GM21576 (cell line): ENCODE results near the gene PCCA.
"Not testable (repeated sequence)": the region's sequence is repeated elsewhere in the genome, so short reads cannot be mapped to it uniquely, and the experiment has no call there.

ENCODE experiments used
- ATAC-seq: cut with Tn5 transposase; IDR thresholded peaks from one replicate; pipeline ENCODE4 v1.9.1; 2021; ENCODE audit warnings: mild to moderate bottlenecking, moderate library complexity; ENCODE audit not compliant: unreplicated experiment

Gene PCCA

DNA sequence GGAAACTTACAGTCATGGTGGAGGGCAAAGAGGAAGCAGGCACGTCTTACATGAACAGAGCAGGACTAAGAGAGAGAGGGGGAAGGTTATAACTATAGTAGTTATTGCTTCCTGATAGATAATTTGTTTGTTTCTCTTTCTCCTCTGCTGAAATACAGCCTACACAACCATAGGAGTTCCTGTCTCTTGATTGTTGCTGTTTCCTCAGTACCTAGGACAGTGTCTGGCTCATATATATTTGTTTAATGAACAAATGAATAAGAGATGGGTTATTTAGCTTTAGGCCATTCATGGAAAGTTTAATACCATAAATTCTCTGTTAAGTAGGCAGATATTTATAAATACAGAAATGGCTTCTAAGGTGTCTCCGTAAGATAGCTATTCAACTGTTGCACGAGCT, 95.2 kb downstream of the PCCA start:
- no peak for ATAC-seq

DNA sequence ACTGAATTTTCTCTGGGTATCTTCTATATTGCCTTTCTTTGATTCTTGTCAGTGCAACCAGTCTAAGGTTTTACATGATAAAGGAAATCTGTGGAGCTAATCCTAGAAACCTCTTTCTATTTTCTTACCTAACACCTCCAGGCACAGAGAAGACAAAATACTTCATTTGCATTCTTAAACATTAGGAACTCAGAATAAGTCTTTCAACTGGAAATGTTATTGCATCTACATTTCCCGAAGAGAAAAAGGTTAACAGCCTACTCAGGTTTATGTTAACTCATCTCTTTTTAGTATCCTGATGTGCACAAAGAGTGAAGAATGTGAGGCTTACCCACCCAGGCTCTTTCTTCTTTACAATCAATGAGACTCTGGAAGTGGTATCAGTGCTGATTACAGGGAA, 106.7 kb downstream of the PCCA start:
- no peak for ATAC-seq

DNA sequence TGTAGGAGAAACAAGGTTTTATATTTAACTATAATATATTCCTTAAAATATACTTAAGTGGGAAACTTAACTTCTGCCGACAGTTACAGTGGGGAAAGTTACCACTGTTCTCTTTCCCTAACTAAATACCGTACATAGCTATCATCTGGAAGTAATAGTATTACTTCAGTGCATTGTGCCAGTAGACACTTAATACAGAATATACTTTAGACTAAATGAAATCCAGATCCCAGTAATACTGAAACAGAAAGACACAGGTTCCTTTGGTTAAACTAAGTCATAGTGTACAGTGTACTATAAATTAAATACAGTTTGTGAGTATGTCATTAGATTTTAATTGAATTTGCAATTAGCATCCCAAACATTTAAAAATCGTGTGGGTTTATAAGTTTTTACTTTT, 107.5 kb downstream of the PCCA start:
- no peak for ATAC-seq

DNA sequence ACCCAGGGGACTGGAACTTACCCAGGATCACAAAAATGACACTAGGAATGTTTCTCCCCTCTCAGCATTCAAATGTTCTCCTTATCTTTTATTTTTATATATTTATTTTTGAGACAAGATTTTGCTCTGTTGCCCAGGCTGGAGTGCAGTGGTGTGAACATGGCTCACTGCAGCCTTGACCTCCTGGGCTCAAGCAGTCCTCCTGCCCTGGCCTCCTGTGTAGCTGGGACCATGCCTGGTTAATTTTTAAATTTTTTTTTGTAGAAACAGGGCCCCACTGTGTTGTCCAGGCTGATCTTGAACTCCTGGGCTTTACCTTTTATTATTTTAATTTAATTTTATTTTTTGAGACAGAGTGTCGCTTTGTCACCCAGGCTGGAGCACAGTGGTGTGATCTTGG, 108.2 kb downstream of the PCCA start:
- no peak for ATAC-seq

DNA sequence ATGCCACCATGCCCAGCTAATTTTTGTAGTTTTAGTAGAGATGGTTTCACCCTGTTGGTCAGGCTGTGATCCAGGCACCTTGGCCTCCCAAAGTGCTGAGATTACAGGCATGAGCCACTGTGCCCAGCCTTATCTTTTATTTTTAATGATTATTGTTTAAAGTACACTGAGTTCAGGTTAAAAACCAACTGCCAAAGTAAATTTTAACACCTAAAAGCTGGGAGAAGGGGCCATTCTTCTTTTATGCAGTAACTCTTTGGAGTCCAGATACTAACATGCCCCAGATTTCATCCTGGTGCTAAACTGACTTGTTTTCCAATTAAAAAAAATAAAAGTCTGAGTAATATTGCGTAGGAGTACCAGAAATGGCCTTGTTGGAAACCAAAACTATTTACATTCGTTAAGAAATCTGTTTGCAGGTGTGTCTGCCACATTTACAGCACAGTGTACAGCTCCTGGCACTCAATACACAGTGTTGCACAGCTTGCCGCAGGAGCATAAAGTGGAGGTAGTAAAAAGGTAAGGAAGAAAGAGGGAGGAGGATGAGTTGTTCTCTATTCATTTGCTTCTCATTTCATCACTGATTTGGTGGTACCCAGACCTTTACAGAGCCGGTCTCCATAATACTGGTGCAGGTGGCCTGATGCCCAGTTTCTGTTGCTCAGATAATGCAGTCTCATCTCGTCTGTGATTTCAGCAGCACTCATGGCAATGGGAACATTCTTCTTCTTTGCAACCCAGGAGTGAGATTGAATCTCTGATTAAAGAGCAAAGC, 108.9 kb downstream of the PCCA start:
- no peak for ATAC-seq

DNA sequence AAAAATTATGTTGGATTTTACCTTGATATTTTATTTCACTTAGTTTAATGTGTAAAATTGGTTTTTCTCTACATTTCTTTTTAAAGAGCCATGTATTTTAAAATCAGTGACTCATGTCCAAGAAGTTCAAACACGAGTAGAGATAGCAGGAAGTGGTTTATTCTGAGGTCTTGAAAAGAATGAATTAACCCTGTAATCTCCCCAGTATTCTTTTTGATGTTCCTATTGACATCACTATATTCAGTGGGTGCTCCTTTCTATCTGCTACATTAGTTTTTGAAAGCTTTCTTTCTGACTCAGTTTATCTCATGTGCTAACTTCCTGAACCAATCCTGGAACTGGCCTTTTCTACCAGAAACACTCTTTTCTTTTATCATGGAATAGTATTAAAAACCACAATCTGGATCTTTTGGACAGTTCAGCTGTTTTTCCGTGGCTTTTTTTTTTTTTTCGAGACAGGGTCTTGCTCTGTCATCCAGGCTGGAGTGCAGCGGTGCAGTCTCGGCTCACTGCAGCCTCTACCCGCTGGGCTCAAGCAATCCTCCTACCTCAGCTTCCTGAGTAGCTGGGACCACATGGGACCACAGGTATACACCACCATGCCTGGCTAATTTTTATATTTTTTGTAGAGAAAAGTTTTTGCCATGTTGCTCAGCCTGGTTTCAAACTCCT, 114.9 kb downstream of the PCCA start:
- ATAC-seq = no peak

DNA sequence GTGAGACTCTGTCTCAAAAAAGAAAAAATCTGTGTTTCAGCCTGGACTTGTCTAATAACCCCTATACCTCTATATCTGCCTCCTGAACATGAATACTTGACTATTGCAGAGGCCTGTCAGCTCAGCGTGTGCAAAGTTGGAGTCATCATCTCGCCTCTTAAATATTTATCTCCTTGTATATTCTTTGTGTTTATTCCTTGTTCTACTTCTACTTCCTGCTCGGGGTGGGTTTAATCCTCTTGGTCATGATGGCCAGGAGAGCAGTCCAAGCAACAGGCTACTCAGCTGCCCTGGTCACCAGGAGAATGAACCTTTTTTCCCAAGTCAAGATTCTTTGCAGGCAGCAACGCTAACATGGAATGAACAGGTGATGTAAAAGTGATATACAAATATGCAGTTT, 119.1 kb downstream of the PCCA start:
- ATAC-seq = no peak

DNA sequence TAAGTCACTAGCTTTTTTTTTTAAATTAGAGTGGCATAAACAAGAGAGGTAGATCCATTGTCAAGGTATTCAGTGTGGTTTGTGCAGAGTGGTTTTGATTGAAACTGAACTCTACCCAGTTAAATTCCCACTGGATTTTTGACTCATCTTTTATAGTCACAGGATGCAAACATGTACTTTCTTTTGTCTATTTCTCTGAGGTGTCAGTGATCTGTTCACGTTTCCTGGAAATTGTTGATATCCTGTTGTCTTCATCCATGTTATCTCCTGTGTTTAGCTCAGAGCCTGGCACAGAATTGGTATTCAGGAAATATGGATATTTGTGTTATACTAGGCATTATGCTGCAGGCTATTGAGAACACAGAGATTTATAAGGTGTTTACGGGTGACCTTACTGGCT, 119.7 kb downstream of the PCCA start:
- no peak for ATAC-seq

DNA sequence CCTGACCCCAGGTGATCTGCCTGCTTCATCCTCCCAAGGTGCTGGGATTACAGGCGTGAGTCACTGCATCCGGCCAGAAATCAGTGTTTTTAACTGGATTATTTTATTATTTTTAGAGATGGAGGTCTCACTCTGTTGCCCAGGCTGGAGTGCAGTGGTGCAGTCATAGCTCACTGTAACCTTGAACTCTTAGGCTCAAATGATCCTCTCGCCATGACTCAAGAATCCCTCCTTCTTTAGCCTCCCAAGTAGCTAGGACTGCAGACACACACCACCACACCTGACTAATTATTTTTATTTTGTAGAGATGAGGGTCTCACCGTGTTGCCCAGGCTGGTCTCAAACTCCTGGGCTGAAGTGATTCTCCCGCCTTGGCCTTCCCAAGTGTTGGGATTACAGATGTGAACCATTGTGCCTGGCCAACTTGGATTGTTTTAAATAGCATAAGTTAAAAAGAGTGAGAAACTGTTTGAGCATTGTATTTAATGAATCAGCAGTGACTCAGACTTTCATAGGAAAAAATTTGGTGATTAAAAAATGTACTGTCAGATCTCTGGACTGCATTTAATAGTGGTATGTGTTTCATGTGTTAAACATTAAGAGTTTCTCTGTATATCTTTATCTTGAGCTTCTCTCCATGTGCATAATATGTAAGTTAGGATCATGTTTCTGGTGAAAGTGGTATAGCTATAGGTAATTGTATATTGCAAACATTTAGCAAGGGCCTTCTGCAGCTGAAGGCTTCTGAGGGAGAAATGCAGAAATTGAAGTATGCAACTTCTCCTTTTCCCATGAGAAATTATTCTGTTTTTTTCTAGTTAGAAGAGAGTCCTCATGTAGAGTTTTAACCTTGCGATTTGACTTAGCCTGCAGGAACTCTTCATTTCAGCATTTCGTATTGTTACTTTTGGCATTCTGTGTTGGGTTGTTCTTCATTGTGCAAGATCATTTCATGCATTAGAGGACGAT, 121.2 kb downstream of the PCCA start:
- ATAC-seq = no peak

DNA sequence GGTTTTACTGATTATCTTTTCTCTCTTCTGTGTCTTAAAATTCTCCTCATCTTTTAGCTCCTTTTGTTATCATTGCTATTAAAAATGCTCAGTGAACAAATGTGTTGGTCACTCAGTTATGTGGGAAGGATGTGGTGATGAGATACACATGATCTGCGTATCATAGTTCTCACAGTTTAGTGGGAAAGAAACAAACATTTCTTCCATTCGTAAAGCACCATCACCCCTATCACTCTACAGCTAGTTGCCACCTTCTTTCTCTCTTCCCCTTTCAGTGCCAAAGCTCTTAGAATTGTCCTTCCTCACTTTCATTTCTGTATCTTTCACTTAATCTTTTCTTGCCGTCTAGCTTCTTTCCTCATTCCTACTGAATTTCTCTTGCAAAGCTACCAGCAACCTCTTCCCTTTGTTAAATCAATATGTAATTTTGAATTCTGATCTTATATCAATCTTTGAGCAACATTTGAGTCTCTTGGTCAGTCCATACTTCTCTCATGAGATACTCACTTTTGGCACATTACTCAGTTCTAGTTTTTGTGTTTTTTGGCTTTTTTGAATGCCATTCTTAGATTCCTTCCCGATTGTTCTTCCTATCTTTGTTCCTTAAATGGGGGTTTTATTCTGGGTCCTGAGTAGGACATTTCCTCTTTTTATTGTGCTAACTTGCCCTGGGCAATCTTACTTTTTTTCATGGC, 122.3 kb downstream of the PCCA start:
- no peak for ATAC-seq

DNA sequence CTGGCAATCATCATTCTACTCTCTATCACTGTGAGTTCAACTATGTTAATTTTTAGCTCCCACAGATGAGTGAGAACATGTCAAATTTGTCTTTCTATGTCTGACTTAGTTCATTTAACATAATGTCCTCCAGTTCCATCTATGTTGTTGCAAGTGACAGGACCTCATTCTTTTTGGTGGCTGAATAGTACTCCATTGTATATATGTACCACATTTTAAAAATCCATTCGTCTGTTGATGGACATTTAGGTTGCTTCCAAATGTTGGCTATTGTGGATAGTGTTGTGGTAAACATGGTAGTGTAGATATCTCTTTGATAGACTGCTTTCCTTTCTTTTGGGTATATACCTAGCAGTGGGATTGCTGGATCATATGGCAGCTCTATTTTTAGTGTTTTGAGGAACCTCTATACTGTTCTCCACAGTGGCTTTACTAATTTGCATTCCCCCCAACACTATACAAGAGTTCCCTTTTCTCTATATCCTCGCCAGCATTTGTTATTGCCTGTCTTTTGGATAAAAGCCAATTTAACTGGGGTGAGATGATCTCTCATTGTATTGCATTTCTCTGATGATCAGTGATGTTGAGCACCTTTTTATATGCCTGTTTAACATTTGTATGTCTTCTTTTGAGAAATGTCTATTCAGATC, 124.1 kb downstream of the PCCA start:
- no peak for ATAC-seq

DNA sequence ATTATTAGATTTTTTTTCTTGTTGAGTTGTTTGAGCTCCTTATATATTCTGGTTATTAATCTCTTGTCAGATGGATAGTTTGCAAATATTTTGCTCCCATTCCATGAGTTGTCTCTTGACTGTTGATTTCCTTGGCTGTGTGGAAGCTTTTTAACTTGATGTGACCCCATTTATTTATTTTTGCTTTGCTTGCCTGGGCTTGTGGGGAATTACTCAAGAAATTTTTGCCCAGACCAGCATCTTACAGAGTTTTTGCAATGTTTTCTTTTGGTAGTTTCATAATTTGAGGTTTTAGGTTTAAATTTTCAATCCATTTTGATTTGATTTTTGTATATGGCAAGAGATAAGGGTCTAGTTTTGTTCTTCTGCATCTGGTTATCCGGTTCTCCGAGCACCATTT, 124.7 kb downstream of the PCCA start:
- ATAC-seq = no peak

DNA sequence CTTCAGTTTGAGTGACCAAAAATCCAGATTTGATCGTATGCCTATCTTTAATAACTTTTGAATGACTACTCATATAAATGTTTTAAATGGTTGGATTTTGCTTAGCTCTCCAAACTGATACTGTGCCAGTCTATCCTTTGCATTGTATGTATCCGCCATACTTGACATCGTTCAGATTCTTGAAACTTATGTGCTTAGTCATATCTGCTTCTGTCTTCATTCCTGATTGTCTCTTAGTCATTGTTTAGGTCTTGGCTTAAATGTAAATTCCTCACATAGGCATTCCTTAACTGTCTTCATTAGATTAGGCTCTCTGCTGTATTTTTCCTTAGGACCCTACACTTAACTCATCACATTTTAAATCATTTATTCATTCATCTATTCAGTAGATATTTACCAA, 126.0 kb downstream of the PCCA start:
- ATAC-seq = no peak

DNA sequence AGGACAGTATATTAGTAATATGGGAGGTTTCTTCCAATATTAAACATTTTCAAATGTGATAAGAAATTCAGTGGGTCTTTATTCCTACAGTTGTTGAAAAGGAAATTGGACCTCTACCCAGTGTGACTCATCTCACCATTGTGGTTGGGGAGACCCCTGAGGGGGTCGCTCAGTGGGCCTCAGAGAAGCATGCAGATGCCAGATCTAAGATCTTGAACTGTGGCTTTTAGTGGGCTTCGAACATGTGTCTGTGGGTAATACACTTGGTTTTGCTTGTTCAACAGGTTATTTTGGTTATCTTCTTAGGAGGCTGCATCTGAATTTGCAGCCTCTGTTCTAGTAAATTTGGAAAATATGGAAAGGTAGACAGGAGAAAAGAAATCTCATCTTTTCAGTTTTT, 132.3 kb downstream of the PCCA start:
- no peak for ATAC-seq

DNA sequence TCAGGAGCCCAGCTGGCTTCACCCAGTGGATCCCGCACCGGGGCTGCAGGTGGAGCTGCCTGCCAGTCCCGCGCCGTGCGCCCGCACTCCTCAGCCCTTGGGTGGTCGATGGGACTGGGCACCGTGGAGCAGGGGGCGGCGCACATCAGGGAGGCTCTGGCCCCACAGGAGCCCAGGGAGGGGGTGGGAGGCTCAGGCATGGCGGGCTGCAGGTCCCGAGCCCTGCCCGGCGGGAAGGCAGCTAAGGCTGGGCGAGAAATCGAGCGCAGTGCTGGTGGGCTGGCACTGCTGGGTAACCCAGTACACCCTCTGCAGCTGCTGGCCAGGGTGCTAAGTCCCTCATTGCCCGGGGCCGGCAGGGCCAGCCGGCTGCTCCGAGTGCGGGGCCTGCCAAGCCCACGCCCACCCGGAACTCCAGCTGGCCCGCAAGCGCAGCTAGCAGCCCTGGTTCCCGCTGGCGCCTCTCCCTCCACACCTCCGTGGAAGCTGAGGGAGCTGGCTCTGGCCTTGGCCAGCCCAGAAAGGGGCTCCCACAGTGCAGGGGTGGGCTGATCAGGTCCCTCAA, 135.2 kb downstream of the PCCA start:
- ATAC-seq = not testable (repeated sequence)

DNA sequence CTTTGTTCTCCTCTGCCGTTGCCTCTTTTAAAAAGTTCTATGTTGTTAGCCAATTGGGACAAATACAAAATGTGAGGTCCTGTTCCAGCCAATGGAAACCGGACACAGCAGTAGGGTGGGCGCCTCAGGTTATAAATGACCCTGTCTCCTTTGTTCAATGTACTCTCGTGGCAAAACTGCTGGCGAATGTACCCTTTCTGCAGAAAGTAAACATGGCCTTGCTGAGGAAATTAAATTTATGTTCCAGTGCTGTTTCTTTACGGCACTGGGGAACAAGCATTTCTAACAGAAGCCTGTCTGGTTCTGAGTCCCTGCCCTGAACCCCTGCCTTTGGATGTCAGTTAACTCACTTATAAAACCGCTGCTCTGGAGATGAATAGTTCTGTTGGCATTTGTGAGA, 140.7 kb downstream of the PCCA start:
- ATAC-seq = no peak

DNA sequence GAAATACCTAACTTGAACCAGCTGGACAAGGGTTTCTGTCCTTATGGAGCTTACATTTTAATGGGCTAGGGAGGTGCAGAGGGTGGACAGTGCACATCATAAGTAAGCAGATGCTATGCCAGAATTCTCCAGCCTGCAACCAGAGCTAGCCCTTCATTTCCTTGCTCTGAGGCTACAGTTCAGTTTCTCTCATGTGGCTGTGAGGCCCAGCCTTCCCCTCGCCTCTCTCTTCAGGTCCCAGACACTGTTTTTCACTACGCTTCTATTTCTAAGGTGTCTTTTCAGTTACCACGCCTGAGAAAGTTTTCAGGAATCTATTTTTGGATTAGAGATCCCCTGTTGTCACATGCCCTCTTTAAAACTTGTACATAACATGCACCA, 141.9 kb downstream of the PCCA start:
- no peak for ATAC-seq

DNA sequence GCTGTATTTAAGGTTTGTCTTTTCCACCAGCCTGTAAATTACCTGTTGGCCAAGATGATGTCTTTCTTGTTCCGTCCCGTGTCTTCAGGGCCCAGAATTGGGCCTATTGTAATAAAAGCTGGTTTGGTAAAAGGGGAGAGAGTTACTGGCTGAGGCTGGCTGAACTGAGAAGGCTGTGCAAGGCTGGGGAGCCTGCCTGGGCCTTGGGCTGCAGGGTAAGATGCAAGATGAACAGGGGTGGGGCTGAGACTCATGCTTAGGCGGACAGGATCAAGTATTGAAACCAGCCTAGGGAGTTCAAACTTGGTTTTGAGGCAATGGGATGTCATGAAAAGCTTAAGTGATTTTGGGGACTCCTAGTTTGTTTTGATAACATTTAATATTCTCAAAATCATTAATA, 142.3 kb downstream of the PCCA start:
- no peak for ATAC-seq

DNA sequence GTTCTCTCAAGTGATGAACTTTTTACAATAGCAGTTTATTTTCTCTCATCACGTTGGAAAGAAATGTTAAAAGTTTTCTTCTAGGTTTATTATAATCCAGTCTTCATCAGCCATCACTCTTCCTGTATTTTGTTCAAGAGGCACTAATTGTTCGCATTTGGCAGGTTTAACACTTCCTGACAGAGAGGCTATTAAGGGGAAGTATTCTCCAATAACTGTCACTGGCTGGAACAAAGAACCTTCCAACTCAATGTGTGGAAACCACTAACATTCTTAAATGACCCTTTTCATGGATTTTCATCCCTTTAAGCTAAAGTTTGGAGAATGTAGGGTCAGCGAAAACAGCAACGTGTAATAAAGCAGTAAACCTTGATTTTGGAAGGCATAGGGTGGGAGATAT, 145.1 kb downstream of the PCCA start:
- ATAC-seq = no peak

DNA sequence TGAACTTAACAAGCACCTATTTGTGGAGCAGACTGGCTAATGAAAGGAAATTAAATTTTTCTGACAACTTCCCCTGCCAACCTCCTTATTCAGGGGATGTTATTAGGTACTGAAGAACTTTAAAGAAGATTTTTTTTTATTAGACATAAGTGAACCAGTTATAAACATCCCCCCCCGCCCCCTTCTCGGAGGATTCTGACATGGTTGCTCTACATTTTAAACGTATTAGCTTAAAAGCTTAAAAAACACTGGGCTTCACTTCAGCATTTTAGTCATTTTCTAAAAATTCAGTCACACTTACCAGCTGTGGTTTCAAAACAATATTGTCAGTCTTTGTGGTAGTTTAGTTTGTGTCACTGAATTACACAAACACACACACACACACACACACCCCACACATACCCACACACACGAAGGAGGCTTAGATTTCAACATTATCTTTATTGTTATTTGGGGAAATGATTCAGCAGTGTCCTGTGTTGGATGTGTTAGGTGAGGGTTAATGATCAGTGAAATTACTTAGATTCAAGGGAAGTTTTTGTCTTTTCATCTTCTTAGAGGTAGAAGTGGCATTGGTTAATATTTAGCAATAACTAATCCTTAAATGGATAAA, 145.7 kb downstream of the PCCA start:
- ATAC-seq = no peak
